ENCODE data around the gene MPV17L.
"Not testable (repeated sequence)": the region's sequence is repeated elsewhere in the genome, so short reads cannot be mapped to it uniquely, and the experiment has no call there.

MPV17L gene

GRCh38 chr16:15453296-15453695, 57.7 kb downstream of the MPV17L start:
- DNase-seq, result not testable (repeated sequence)

GRCh38 chr16:15454933-15455332, 59.4 kb downstream of the MPV17L start:
- not testable (repeated sequence) for DNase-seq

DNA sequence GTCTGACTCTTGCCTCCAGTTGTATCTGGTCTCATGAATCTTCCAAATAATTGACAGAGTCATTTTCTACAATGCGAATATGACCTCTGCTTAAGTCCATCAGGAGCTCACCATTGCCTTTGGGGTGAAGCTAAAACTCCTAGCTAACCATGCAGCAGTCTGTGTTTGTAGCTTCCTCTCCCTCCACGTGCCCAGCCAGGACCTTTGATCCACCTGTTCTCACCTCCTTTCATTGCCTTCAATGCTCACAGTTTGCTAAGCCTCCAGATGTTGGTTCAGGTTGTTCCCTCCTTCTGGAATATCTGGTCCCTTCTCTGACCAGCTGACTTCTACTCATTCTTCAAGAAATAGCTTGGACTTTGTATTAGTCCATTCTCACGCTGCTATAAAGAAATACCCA, 61.8 kb downstream of the MPV17L start:
- no peak for DNase-seq

GRCh38 chr16:15457958-15458357, 62.4 kb downstream of the MPV17L start:
- DNase-seq, result no peak

DNA sequence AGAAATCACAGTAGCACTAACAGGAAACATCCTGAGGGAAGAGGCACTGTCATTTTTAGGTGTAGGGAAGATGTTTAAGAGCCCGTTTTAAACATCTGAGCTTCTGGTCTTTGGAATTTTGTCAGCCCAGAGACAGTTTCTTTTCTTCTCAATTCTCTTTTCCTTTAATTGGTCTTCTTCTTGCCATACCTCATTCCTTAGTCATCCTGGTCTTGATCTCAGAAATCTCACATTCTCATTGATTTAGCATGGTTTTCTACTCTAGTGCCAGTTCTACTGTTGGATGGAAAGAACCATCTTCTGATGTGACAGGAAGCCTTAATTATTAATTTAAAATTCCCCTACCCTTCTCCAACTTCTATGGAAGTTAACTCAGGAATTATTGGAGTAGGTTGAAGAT, 64.2 kb downstream of the MPV17L start:
- DNase-seq, result no peak

DNA sequence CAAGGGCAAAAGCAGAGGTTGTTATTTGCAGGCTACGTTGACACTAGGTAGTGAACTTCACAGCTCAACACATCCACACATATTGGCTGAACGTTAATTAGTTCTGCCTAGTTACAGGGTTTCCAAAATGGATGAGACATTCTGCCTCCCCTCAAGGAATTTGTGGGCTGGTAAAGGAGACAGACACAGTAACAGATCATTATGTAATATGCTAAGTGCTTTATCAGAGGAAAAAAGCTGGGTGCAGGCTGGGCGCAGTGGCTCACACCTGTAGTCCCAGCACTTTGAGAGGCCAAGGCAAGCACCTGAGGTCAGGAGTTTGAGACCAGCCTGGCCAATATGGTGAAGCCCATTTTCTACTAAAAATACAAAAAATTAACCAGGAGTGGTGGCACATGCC, 65.0 kb downstream of the MPV17L start:
- no peak for DNase-seq

DNA sequence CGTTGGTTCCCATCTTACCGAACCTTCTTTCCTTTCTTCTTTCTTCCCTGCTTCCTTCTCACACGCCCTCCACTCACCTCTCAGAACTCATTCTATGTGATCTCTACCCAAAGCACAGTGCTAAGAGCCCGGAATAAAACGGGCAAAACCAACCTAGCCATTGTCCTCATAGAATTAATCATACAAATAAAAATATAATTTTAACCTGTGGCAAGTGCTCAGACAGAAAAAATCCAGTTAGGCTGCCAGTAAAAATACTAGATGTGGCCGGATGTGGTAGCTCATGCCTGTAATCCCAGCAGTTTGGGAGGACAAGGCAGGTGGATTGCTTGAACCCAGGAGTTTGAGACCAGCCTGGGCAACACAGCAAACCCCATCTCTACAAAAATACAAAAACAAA, 65.8 kb downstream of the MPV17L start:
- DNase-seq, result no peak
